ENCODE measurements around the gene LETMD1. TPM values are rescaled to one million over a fixed set of nuclear protein-coding genes. Genes with fewer than 3 reads are reported as not detected.

Gene LETMD1
- total RNA-seq, 1 donor from 2014 or later, result 45.6 TPM

DNA sequence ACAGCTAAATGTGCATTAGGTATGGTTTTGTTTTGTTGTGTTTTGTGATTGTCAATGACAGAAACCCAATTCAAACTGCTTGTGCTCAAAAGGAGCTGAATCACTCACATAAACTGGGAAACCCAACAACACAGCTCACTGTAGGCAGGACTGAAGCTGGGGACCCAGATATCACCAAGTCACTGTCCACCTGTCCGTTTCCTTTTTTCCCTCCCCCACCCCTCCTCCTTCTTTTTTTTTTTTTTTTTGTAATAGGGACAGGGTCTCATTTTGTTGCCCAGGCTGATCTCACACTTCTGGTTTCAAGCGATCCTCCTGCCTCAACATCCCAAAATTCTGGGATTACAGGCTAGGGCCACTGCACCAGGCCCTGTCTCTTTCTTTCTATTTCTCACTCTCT, 15.1 kb upstream of the LETMD1 start:
- H3K9me3 Mint-ChIP-seq (ENCODE audit: unreplicated experiment), result no peaks in the 10 kb centered on the region
- H3K4me1 Mint-ChIP-seq (ENCODE audit: unreplicated experiment), result peaks cover 11% of the 10 kb centered on the region
- no peak overlapping the region for H3K27ac Mint-ChIP-seq (ENCODE audit: unreplicated experiment)
- no peak for TF ChIP-seq CTCF (IDR thresholded peaks at IDR 0.05)
- no peak overlapping the region for H3K4me3 Mint-ChIP-seq (ENCODE audit: unreplicated experiment)
- DNase-seq (ENCODE audit: extremely low spot score, unreplicated experiment), result no peak
- H3K36me3 Mint-ChIP-seq (ENCODE audit: unreplicated experiment), result no peaks in the 10 kb centered on the region
- H3K27me3 Mint-ChIP-seq (ENCODE audit: unreplicated experiment), result no peaks in the 10 kb centered on the region

- H3K4me1 Mint-ChIP-seq (ENCODE audit: unreplicated experiment), result peaks cover 9% of the 10 kb centered on the region
- no peak overlapping the region for H3K27ac Mint-ChIP-seq (ENCODE audit: unreplicated experiment)
- no peaks in the 10 kb centered on the region for H3K27me3 Mint-ChIP-seq (ENCODE audit: unreplicated experiment)
- H3K9me3 Mint-ChIP-seq (ENCODE audit: unreplicated experiment), result no peaks in the 10 kb centered on the region
- no peak for DNase-seq (ENCODE audit: extremely low spot score, unreplicated experiment)
- no peak for TF ChIP-seq CTCF (IDR thresholded peaks at IDR 0.05)
- H3K4me3 Mint-ChIP-seq (ENCODE audit: unreplicated experiment), result no peak overlapping the region
- no peaks in the 10 kb centered on the region for H3K36me3 Mint-ChIP-seq (ENCODE audit: unreplicated experiment)
Measured at GRCh38 chr12:51033457-51034089, 14.6 kb upstream of the LETMD1 start.

GRCh38 chr12:51036279-51036678, 11.8 kb upstream of the LETMD1 start:
- Mint-ChIP-seq H3K9me3 (ENCODE audit: unreplicated experiment) (no peaks in the 10 kb centered on the region), H3K27me3 (ENCODE audit: unreplicated experiment) (no peaks in the 10 kb centered on the region), H3K27ac (ENCODE audit: unreplicated experiment) (no peak overlapping the region), H3K4me3 (ENCODE audit: unreplicated experiment) (no peak overlapping the region), H3K4me1 (ENCODE audit: unreplicated experiment) (peaks cover 4% of the 10 kb centered on the region), H3K36me3 (ENCODE audit: unreplicated experiment) (no peaks in the 10 kb centered on the region)
- TF ChIP-seq CTCF (IDR thresholded peaks at IDR 0.05), result no peak
- no peak for DNase-seq (ENCODE audit: extremely low spot score, unreplicated experiment)

DNA sequence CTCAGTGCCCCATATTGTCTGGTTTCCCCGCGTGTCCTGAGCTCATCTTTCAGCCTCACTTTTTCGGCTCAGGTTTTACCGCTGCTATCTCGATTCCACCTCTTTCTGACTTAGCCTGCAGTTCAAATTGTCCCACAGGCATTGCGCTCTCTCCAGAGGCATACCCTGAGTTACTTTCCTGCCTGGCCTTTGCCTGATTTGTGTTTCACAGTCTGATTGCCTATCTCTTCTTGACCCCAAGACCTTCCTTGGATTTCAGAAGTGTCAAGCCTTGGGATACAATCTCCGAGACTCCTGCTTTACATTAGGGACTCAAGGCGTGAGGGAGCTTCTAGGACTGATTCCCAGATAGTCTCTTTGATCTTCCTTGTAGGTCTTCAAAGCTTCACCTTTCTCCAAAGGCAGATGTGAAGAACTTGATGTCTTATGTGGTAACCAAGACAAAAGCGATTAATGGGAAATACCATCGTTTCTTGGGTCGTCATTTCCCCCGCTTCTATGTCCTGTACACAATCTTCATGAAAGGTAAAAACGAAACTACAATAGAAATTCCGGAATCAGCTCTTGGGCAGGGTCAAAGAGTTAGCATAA, 629 bp downstream of the LETMD1 start:
- Mint-ChIP-seq H3K36me3 (ENCODE audit: unreplicated experiment) (peaks cover 4% of the 10 kb centered on the region), H3K4me1 (ENCODE audit: unreplicated experiment) (peaks cover 30% of the 10 kb centered on the region), H3K4me3 (ENCODE audit: unreplicated experiment) (peak overlapping the region; percentile 87), H3K27me3 (ENCODE audit: unreplicated experiment) (no peaks in the 10 kb centered on the region), H3K9me3 (ENCODE audit: unreplicated experiment) (no peaks in the 10 kb centered on the region), H3K27ac (ENCODE audit: unreplicated experiment) (peak overlapping the region; percentile 86)
- no peak for DNase-seq (ENCODE audit: extremely low spot score, unreplicated experiment)
- no peak for TF ChIP-seq CTCF (IDR thresholded peaks at IDR 0.05)

GRCh38 chr12:51049525-51049924, 1.4 kb downstream of the LETMD1 start:
- no peak for DNase-seq (ENCODE audit: extremely low spot score, unreplicated experiment)
- TF ChIP-seq CTCF (IDR thresholded peaks at IDR 0.05), result no peak
- H3K27me3 Mint-ChIP-seq (ENCODE audit: unreplicated experiment), result no peaks in the 10 kb centered on the region
- H3K4me3 Mint-ChIP-seq (ENCODE audit: unreplicated experiment), result peak overlapping the region; percentile 87
- no peaks in the 10 kb centered on the region for H3K9me3 Mint-ChIP-seq (ENCODE audit: unreplicated experiment)
- peaks cover 30% of the 10 kb centered on the region for H3K4me1 Mint-ChIP-seq (ENCODE audit: unreplicated experiment)
- H3K36me3 Mint-ChIP-seq (ENCODE audit: unreplicated experiment), result peaks cover 7% of the 10 kb centered on the region
- no peak overlapping the region for H3K27ac Mint-ChIP-seq (ENCODE audit: unreplicated experiment)

Data from osteocyte (in vitro differentiated cells).